ENCODE data around the gene TP73. TPM values are rescaled to one million over a fixed set of nuclear protein-coding genes. Genes with fewer than 3 reads are reported as not detected.
A peak's percentile ranks its signal among the peaks of the same experiment; 100 is the strongest.
"Not testable (repeated sequence)": the region's sequence is repeated elsewhere in the genome, so short reads cannot be mapped to it uniquely, and the experiment has no call there.

The TP73 gene
- total RNA-seq, 2 donors from 2014 or later = 0.29 to 0.42 TPM

- no peaks in the 10 kb centered on the region for H3K36me3 ChIP-seq
- H3K9ac ChIP-seq (ENCODE audit: low read depth in 2 of 2, low read length in 2 of 2) = no peak overlapping the region
- no peaks in the 10 kb centered on the region for H3K9me3 ChIP-seq
- TF ChIP-seq, protein P1, sequence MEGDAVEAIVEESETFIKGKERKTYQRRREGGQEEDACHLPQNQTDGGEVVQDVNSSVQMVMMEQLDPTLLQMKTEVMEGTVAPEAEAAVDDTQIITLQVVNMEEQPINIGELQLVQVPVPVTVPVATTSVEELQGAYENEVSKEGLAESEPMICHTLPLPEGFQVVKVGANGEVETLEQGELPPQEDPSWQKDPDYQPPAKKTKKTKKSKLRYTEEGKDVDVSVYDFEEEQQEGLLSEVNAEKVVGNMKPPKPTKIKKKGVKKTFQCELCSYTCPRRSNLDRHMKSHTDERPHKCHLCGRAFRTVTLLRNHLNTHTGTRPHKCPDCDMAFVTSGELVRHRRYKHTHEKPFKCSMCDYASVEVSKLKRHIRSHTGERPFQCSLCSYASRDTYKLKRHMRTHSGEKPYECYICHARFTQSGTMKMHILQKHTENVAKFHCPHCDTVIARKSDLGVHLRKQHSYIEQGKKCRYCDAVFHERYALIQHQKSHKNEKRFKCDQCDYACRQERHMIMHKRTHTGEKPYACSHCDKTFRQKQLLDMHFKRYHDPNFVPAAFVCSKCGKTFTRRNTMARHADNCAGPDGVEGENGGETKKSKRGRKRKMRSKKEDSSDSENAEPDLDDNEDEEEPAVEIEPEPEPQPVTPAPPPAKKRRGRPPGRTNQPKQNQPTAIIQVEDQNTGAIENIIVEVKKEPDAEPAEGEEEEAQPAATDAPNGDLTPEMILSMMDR (IDR thresholded peaks at IDR 0.05) = no peak
- intact Hi-C loops (cut with DNase I) = no loop called here
- H3K27ac ChIP-seq = no peak overlapping the region
- H3K4me1 ChIP-seq = peaks cover 8% of the 10 kb centered on the region
- no peak for DNase-seq
- no peaks in the 10 kb centered on the region for H3K27me3 ChIP-seq
- no peak overlapping the region for H3K4me3 ChIP-seq
Observed at GRCh38 chr1:3745590-3746381, 93.5 kb downstream of the TP73 start.

DNA sequence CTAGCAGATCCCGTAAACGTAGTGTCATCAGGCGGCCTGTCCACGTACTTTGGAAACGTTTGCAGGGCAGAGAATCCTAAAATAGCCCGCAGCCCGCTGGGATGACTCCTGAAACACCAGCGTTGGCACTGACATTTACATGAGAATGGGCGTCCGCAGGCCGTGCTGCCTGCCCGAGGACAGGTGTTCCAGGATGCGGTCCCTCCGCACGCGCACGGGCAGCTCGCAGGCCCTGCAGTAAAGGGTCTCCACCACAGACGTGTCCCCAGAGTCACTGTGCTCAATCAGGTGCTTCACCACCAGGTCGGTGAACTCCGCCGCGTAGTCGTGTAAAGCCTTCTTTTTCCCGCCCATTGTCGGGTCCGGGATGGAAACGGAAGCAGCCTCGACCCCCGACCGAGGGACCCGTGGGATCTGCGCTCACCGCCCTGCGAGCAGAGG lies 94.1 kb downstream of the TP73 start:
- no peak for DNase-seq
- TF ChIP-seq, protein P1 (IDR thresholded peaks at IDR 0.05) = no peak
- intact Hi-C loops (cut with DNase I) = no loop called here
- Histone ChIP-seq H3K9ac (ENCODE audit: low read depth in 2 of 2, low read length in 2 of 2) (peak overlapping the region in 1 of 2 donors; percentile 60), H3K9me3 (no peaks in the 10 kb centered on the region), H3K4me1 (peaks cover 8% of the 10 kb centered on the region), H3K27ac (no peak overlapping the region), H3K36me3 (no peaks in the 10 kb centered on the region), H3K27me3 (no peaks in the 10 kb centered on the region), H3K4me3 (peak overlapping the region; percentile 66)

DNA sequence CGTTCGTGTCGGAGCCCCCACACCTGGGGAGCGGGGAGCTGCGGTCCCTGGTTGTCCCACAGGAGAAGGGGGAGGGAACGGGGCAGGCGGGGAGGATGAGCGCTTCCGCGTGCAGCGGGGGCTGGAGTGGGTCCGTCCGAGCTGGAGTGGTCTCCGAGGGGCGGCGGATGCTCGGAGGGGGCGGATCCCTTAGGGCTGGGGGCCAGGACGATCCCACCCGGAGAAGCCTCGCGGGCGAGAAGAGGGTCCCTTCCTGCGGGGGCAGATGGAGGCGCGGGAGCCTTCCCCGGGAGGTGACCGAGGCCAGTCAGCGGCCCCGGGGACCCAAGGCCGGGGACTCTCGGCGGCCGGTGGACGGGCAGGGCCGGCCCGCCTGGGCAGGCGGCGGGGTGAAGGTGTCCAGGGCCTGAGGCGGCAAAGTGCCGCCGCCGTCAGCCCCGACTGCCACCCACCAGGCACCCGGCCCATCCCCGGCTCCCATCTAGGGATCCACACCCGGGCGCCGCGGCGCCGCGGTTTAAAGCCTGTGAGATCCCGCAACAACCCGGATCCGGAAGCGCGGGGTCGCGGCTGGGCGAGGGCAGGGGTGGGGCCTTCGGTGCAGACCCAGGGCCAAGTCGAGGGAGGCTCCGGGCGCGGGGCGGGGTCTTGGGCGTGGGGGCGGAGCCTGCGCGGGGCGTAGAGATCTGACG lies 94.7 kb downstream of the TP73 start:
- no peak overlapping the region for H3K27ac ChIP-seq
- TF ChIP-seq, protein P1 (IDR thresholded peaks at IDR 0.05) = no peak
- no peaks in the 10 kb centered on the region for H3K27me3 ChIP-seq
- H3K4me1 ChIP-seq = peaks cover 8% of the 10 kb centered on the region
- intact Hi-C loops (cut with DNase I) = no loop called here
- DNase-seq = peak; percentile 93
- peak overlapping the region in 1 of 2 donors; percentile 60 for H3K9ac ChIP-seq (ENCODE audit: low read depth in 2 of 2, low read length in 2 of 2)
- no peaks in the 10 kb centered on the region for H3K9me3 ChIP-seq
- H3K36me3 ChIP-seq = no peaks in the 10 kb centered on the region
- H3K4me3 ChIP-seq = peak overlapping the region; percentile 66

GRCh38 chr1:3747522-3747848 lies 95.2 kb downstream of the TP73 start:
- Histone ChIP-seq H3K27me3 (no peaks in the 10 kb centered on the region), H3K4me1 (peaks cover 8% of the 10 kb centered on the region), H3K9ac (ENCODE audit: low read depth in 2 of 2, low read length in 2 of 2) (no peak overlapping the region), H3K27ac (no peak overlapping the region), H3K9me3 (no peaks in the 10 kb centered on the region), H3K4me3 (peak overlapping the region; percentile 66), H3K36me3 (no peaks in the 10 kb centered on the region)
- DNase-seq = no peak
- TF ChIP-seq, protein P1 (IDR thresholded peaks at IDR 0.05) = no peak
- intact Hi-C loops (cut with DNase I) = no loop called here

DNA sequence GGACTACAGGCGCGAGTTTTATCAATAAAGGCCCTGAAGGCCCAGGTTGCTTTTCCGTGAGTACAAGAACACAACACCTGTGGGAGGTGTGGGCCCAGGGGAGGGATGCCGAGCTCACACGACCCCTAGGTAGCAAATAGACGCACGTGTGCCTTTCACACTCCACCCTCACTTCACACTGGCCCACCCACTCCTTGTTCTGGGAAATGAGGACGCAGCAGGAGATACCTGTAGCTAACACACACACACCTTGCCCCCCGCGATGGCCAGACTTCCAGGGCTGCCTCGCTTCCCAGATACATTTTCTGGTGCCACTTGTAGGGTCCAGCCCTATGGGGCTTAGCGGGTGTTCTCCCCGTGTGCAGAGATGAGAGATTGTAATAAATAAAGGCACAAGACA lies 95.6 kb downstream of the TP73 start:
- H3K4me1 ChIP-seq = peaks cover 8% of the 10 kb centered on the region
- no peak overlapping the region for H3K27ac ChIP-seq
- H3K27me3 ChIP-seq = no peaks in the 10 kb centered on the region
- no peak overlapping the region for H3K9ac ChIP-seq (ENCODE audit: low read depth in 2 of 2, low read length in 2 of 2)
- no peaks in the 10 kb centered on the region for H3K36me3 ChIP-seq
- no peak for DNase-seq
- intact Hi-C loops (cut with DNase I) = no loop called here
- no peak overlapping the region for H3K4me3 ChIP-seq
- no peaks in the 10 kb centered on the region for H3K9me3 ChIP-seq
- TF ChIP-seq, protein P1 (IDR thresholded peaks at IDR 0.05) = no peak

DNA sequence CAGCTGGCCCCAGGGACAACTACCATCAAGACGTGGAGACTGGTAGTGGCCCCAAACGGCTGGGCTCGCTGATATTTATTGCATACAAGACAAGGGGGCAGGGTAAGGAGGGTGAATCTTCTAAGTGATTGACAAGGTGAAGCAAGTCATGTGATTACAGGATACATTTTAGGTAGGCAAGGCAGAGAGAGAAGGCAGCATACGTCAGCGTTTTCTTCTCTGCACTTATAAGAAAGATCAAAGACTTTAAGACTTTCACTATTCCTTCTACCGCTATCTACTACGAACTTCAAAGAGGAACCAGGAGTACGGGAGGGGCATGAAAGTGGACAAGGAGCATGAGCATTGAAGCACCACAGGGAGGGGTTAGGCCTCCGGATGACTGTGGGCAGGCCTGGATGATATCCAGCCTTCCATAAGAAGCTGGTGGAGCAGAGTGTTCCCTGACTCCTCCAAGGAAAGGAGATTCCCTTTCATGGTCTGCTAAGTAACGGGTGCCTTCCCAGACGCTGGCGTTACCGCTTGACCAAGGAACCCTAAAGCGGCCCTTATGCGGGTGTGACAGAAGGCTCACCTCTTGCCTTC lies 96.1 kb downstream of the TP73 start:
- H3K9ac ChIP-seq (ENCODE audit: low read depth in 2 of 2, low read length in 2 of 2); H3K27ac ChIP-seq; H3K27me3 ChIP-seq; DNase-seq; H3K9me3 ChIP-seq; H3K36me3 ChIP-seq; intact Hi-C loops (cut with DNase I); H3K4me3 ChIP-seq; H3K4me1 ChIP-seq: not testable (repeated sequence)

Measured in colonic mucosa (tissue), 4 donors.